GM18498 (cell line): ENCODE data around the gene GUCA1A.
"Not testable (repeated sequence)": the region's sequence is repeated elsewhere in the genome, so short reads cannot be mapped to it uniquely, and the experiment has no call there.

ENCODE experiments used
- ATAC-seq: cut with Tn5 transposase; IDR thresholded peaks from one replicate; pipeline ENCODE4 v1.9.1; 2021; ENCODE audit warnings: mild to moderate bottlenecking, moderate library complexity; ENCODE audit not compliant: unreplicated experiment

The GUCA1A gene

GRCh38 chr6:42171813-42172581 lies 1.2 kb upstream of the GUCA1A start:
- ATAC-seq: no peak

DNA sequence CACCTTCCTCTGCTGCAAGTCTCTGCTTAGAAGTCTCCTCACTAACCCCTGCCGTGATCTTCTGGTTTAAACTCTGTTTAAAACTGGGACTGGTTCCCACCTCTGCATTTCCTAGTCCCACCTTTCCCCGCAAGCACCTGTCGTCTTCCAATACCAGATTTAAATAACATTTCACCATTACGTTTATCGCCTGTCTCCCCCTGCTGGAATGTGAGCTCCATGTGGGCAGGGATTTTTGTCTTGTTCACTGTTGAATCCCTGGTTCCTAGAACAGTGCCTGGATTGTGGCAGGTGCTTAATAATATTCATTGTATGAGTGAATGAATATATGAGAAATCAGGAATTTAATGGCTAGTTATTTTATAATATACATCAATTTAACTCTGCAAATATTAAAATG lies 2.7 kb downstream of the GUCA1A start:
- ATAC-seq: no peak

DNA sequence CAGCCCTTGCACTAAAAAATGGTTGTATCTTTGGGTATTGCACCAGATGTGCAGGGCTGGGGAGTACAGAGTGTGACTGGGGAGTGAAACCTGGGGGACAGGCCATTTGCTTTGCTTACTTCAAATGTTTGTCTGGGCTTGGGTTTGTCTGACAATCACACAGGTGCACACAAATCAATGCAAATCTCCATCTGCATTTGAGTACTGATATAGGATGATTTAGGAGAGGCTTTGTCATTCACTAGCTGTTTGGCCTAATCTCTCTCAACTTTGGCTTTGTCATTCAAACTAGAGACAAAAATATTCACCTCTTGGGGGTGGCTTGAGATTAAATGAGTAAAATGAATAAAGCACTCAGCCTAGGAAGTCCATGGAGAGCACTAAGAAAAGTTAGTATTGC lies 3.8 kb downstream of the GUCA1A start:
- no peak for ATAC-seq

DNA sequence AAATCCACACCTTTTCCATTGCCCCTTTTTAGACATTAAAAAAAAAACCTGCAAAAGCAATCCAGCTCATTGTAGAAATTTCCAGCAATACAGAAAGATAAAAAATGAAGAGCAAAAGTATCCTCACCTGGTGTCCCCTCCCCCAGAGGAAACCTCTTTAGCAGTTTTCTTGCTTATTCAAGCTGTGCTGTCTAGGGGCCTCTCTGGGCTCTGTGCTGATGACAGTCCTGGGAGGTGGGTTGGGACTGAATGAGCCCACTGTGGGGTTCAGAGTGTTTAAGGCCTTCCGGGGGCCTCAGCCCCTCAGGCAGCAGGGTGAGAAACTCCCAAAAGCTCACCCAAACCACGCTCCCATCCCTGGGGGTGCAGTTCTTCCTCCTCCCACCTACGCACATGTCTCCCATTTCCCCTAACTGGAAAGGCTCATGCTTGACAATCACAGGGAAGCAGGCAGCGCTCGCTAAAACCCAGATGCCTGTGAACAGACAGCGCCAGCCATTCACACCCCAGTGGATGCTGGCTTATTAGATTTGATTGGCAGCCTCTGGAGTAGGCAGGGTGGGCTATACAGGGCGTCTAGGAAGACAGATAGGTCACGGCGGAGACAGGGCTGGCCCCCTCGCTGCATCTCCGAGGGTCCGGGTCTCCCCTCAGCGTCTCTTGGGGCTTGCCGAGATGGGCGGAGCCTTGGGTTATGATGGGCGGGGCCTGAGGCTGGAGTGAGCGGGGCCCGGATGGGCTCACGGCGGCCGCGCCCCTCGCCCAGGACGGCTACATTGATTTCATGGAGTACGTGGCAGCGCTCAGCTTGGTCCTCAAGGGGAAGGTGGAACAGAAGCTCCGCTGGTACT lies 4.6 kb downstream of the GUCA1A start:
- ATAC-seq: no peak

- no peak for ATAC-seq
Measured at GRCh38 chr6:42179261-42179944, 6.2 kb downstream of the GUCA1A start.

- no peak for ATAC-seq
Measured at GRCh38 chr6:42179945-42180313, 6.8 kb downstream of the GUCA1A start.

- ATAC-seq: no peak
Measured at GRCh38 chr6:42182101-42182500, 8.9 kb downstream of the GUCA1A start.

- ATAC-seq: no peak
Measured at GRCh38 chr6:42184475-42184874, 11.3 kb downstream of the GUCA1A start.

DNA sequence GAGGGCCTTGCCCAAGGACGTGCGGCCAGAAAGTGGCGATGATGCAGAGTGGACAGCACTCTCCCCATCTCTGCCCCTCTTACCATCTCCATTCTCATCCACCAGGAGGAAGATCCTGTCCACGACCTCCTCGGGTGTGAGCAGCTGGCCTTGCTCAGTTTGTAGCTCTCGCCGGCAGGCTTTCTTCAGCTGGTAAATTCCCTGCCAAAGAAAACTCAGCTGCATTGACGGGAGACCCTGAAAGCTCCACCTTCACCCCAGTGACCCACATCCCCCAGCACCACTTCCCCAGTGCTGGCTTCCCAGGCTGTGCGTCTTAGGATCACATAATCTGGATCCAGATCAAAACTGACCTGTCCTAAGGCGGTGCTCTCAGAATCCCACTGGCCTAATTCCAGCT lies 12.4 kb downstream of the GUCA1A start:
- no peak for ATAC-seq

GRCh38 chr6:42188406-42188805 lies 15.2 kb downstream of the GUCA1A start:
- no peak for ATAC-seq

- no peak for ATAC-seq
Measured at GRCh38 chr6:42190554-42191183, 17.5 kb downstream of the GUCA1A start.

DNA sequence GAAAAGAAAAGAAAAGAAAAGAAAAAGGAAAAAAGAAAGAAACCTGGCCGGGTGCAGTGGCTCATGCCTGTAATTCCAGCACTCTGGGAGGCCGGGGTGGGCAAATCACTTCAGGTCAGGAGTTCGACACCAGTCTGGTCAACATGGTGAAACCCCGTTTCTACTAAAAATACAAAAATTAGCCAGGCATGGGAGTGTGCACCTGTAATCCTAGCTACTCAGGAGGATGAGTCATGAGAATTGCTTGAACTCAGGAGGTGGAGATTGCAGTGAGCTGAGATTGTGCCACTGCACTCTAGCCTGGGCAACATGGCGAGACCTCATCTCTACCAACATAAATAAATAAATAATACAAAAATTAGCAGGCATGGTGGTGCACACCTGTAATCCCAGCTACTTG lies 19.2 kb downstream of the GUCA1A start:
- ATAC-seq: not testable (repeated sequence)

GRCh38 chr6:42193491-42193894 lies 20.3 kb downstream of the GUCA1A start:
- ATAC-seq: no peak

DNA sequence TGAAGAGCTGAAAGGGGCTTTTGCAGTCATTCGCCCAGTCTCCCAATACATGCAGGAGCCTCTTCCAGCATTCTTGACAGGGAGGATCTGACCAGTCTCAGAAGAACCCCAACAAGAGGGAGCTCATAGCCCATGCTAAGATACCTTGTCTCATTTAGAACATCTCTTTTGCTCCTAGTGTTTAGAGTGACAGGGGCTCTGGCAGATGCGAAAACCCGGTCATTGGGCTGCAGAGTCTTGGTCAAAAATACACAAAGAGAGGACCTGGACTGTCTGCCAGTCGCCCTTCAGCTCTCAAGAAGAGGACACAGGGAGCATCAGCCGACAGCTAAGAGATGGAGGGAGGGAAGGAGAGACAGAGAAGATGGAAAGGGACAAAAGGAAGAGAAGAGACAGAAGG lies 20.9 kb downstream of the GUCA1A start:
- ATAC-seq: no peak

DNA sequence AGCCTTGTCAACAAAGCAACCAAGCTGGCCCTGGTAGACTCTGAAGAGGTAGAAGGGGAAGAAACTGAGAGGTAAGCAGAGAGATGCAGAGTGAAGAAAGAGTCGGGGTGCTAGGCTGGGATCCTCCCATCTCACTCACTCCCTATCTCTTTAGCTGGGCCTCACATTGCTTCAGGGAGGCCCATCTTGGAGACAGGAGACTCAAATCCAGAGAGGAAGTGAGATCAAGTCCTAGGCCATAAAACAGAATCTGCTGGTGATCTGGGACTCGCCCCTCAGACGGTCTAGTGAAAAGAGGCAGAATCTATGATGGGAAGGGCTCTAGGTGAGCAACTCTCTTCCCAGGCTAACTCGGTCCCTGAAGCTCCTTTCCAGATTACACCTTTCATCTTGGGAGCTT lies 22.3 kb downstream of the GUCA1A start:
- ATAC-seq: no peak

DNA sequence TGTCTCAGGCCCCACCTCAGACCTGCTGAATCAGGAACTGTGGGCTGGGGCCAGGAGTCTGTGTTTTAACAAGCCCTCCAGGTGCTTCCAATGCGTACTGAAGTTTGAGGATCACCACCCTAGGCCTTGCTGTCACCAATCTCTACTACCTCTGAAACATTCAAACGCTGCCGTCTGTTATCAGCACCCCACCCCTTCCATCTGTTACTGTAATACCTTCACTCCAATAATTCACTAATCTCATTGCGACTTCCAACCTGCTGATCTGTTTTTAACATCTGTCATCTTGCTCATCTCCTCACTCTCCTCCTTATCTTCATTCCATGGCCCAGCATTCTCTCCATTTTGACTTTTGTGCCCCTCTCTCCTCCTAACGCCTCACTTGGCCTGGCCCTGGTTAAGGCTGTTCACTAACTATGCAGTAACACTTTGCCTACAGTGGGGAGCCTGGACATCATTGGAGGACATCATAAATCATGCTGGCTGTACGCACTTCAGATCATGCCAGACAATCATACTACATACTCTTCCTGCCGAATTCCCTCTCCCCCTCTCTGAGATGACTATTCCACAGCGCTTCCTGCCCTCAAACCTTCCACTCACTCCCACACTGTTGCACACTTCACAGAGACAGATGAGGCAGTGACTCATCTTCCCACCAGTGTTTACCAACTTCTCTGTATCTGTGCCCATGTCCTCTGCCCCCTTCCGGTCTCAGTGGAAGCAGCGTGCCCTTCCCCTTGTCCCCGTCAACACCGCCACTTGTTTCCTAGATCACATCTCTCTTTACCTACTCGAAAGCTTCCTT lies 24.6 kb downstream of the GUCA1A start:
- ATAC-seq: no peak

GRCh38 chr6:42199106-42199981 lies 26.2 kb downstream of the GUCA1A start:
- no peak for ATAC-seq

- no peak for ATAC-seq
Measured at GRCh38 chr6:42200035-42200434, 26.9 kb downstream of the GUCA1A start.

GRCh38 chr6:42201382-42201781 lies 28.2 kb downstream of the GUCA1A start:
- ATAC-seq: no peak
